Esophagus muscularis mucosa (tissue), 4 donors: ENCODE results near the gene STIMATE. TPM values are rescaled to one million over a fixed set of nuclear protein-coding genes. Genes with fewer than 3 reads are reported as not detected.

Experiments used
- DNase-seq: peaks from one replicate; pipeline ENCODE4 v3.0.0-alpha.2; 2017; ENCODE audit errors: extremely low spot score
- H3K27ac ChIP-seq, 4 donors: fragments of 200-600 bp; sonication (generic); replicated peaks in 1 of 4; 1 replicate in 3 of 4; 2 replicates in 1 of 4; pipeline ENCODE4 v1.5.1; 2016 to 2019; ENCODE audit warnings: mild to moderate bottlenecking in 1 of 4
- H3K27me3 ChIP-seq, 4 donors: fragments of 200-600 bp; sonication (generic); one replicate each; pipeline versions ENCODE4 v1.5.1 to v1.6.0; 2016 to 2019
- H3K36me3 ChIP-seq, 4 donors: fragments of 200-600 bp; sonication (generic); one replicate each; pipeline ENCODE4 v1.5.1; 2016 to 2019
- H3K4me1 ChIP-seq, 4 donors: fragments of 200-600 bp; sonication (generic); one replicate each; pipeline ENCODE4 v1.5.1; 2016 to 2019
- H3K4me3 ChIP-seq, 4 donors: fragments of 200-600 bp; sonication (generic); 1 replicate in 2 of 4; 2 replicates in 2 of 4; pipeline ENCODE4 v1.5.1; 2016 to 2019; ENCODE audit warnings: mild to moderate bottlenecking in 4 of 4, moderate library complexity in 1 of 4
- H3K9me3 ChIP-seq, 4 donors: fragments of 200-600 bp; sonication (generic); 1 replicate in 3 of 4; 2 replicates in 1 of 4; pipeline ENCODE4 v1.5.1; 2016 to 2019
- EP300 ChIP-seq: sonication (generic); formaldehyde crosslinking; IDR thresholded peaks from one replicate; pipeline ENCODE4 v1.6.1; 2017; ENCODE audit warnings: antibody characterized with exemption
- POLR2A ChIP-seq: fragments of 450-650 bp; IDR thresholded peaks from one replicate; pipeline ENCODE4 v1.6.1; 2017; ENCODE audit warnings: antibody characterized with exemption, moderate library complexity, mild to moderate bottlenecking, low read depth
- POLR2AphosphoS5 ChIP-seq, 2 donors: sonication (generic); formaldehyde crosslinking; IDR thresholded peaks; one replicate each; pipeline ENCODE4 v1.6.1; 2017; ENCODE audit warnings: antibody characterized with exemption in 2 of 2
- WGBS: methylation state at CpG from one replicate; pipeline ENCODE4 v1.1.5; 2018; 5-methylcytosine and 5-hydroxymethylcytosine counted together
- intact Hi-C: fragments of 100-400 bp; cut with DNase I; formaldehyde crosslinking; loops from one replicate; pipeline ENCODE4 v1.15.1; 2023
- total RNA-seq, 4 donors: library from RNA; depleted of rRNA; stranded (reverse); fragments of >200 nt; gene quantifications; one replicate each; pipeline versions ENCODE4 v1.1.0 to v1.2.1, GENCODE V29; 2016
- TF ChIP-seq, protein P1 (sequence below), 3 experiments: fragments of 200-600 bp in 2 of 3; fragments of 450-650 bp in 1 of 3; sonication (generic) in 2 of 3; IDR thresholded peaks; one replicate each; pipeline ENCODE4 v1.5.1; 2017 to 2019; ENCODE audit warnings: antibody characterized with exemption in 3 of 3, mild to moderate bottlenecking in 2 of 3, moderate library complexity in 1 of 3

The STIMATE gene
- total RNA-seq, 4 donors from 2014 or later = 10.4 to 23.6 (median 14.7) TPM

GRCh38 chr3:52873433-52874159 is 23.8 kb downstream of the STIMATE start:
- TF ChIP-seq, protein P1, sequence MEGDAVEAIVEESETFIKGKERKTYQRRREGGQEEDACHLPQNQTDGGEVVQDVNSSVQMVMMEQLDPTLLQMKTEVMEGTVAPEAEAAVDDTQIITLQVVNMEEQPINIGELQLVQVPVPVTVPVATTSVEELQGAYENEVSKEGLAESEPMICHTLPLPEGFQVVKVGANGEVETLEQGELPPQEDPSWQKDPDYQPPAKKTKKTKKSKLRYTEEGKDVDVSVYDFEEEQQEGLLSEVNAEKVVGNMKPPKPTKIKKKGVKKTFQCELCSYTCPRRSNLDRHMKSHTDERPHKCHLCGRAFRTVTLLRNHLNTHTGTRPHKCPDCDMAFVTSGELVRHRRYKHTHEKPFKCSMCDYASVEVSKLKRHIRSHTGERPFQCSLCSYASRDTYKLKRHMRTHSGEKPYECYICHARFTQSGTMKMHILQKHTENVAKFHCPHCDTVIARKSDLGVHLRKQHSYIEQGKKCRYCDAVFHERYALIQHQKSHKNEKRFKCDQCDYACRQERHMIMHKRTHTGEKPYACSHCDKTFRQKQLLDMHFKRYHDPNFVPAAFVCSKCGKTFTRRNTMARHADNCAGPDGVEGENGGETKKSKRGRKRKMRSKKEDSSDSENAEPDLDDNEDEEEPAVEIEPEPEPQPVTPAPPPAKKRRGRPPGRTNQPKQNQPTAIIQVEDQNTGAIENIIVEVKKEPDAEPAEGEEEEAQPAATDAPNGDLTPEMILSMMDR (IDR thresholded peaks at IDR 0.05) = no peak
- TF ChIP-seq EP300 (no peak), POLR2A (no peak)
- Histone ChIP-seq H3K27ac (no peak overlapping the region), H3K9me3 (no peaks in the 10 kb centered on the region), H3K4me1 (peaks cover 3 to 15% (median 9%) of the 10 kb centered on the region in 4 donors), H3K27me3 (no peaks in the 10 kb centered on the region), H3K4me3 (no peak overlapping the region), H3K36me3 (no peaks in the 10 kb centered on the region)
- intact Hi-C loops = no loop called here
- DNase-seq = no peak
- WGBS = 61% methylated on average over 8 of the region's 8 CpGs

DNA sequence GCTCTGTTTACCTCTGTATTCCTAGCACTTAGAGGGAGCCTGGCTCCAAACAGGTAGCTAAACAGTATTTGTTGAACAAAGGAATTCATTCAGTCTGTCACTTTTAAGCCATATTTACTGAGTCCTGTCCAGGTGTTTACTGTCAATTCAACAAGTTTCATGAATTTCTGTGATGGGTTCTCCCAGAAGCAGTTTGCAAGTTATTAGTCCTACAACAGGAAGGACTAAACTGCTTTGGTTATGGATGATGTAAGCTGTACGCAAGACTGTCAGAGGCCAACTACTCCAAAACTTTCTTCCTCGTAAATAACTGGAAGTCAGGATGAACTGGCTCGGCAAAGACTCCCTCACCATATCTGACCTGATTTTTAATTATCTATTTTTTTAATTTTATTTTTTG is 25.1 kb downstream of the STIMATE start:
- WGBS = 97% methylated on average over 3 of the region's 3 CpGs
- no peak overlapping the region for H3K4me3 ChIP-seq
- no peaks in the 10 kb centered on the region for H3K36me3 ChIP-seq
- H3K27me3 ChIP-seq = no peaks in the 10 kb centered on the region
- no peaks in the 10 kb centered on the region for H3K9me3 ChIP-seq
- peaks cover 3 to 15% (median 9%) of the 10 kb centered on the region in 4 donors for H3K4me1 ChIP-seq
- no peak for DNase-seq
- intact Hi-C loops = no loop called here
- no peak for TF ChIP-seq EP300
- TF ChIP-seq POLR2A = no peak
- TF ChIP-seq POLR2AphosphoS5 (IDR thresholded peaks at IDR 0.05) = no peak
- H3K27ac ChIP-seq = no peak overlapping the region

DNA sequence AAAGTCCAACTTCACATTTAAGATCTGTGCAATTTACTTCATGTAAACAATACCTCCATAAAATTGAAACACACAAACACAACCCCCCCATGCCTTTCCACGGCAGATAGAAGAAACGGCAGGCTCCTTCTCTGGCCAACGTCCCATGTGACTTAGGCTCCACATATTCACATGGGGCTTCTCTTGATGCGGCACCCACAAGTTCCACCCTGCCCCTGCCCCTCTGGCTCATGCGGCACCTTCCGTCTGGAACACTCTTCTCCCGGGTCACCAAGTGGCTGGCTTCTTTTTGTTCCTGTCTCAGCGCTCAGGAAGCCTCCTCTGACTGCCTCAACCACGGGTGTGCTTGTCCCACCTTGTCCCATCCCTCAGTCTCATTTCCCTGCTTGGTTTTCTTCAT is 25.6 kb downstream of the STIMATE start:
- Histone ChIP-seq H3K9me3 (no peaks in the 10 kb centered on the region), H3K27ac (no peak overlapping the region), H3K4me3 (no peak overlapping the region), H3K27me3 (no peaks in the 10 kb centered on the region), H3K4me1 (peaks cover 3 to 15% (median 9%) of the 10 kb centered on the region in 4 donors), H3K36me3 (no peaks in the 10 kb centered on the region)
- TF ChIP-seq, protein P1 (IDR thresholded peaks at IDR 0.05) = no peak
- TF ChIP-seq POLR2AphosphoS5 (IDR thresholded peaks at IDR 0.05) (no peak), POLR2A (no peak), EP300 (no peak)
- intact Hi-C loops = no loop called here
- no peak for DNase-seq
- WGBS = 84% methylated on average over 9 of the region's 9 CpGs

- Histone ChIP-seq H3K36me3 (no peaks in the 10 kb centered on the region), H3K27me3 (no peaks in the 10 kb centered on the region), H3K27ac (no peak overlapping the region), H3K4me3 (no peak overlapping the region), H3K4me1 (peaks cover 0 to 10% (median 9%) of the 10 kb centered on the region in 4 donors), H3K9me3 (no peaks in the 10 kb centered on the region)
- intact Hi-C loops = no loop called here
- TF ChIP-seq, protein P1 (IDR thresholded peaks at IDR 0.05) = no peak
- TF ChIP-seq POLR2A = no peak
- no peak for TF ChIP-seq EP300
- TF ChIP-seq POLR2AphosphoS5 (IDR thresholded peaks at IDR 0.05) = no peak
- WGBS = 94% methylated on average over 8 of the region's 10 CpGs
- no peak for DNase-seq
Measured at GRCh38 chr3:52870471-52870870, 26.9 kb downstream of the STIMATE start.

DNA sequence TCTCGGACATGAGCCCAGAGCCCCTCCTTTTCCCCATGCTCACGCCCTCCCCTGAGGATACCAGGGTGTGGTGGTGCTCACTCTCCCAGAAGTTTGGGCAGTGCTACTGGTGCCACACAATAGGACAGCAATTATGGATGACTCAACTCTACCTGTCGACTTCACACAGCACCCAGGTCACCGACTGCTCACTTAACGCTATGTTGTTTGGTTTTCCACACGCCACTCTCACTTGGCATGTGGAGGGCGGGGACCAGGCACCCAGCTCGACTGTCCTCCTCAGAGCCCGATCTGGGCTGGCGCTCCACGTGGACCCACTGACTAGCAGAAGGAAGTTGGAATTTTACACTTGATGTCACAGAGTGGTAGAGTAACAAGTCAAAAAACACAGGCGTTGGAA is 30.9 kb downstream of the STIMATE start:
- no peak for DNase-seq
- TF ChIP-seq POLR2AphosphoS5 (IDR thresholded peaks at IDR 0.05) = no peak
- H3K27ac ChIP-seq = no peak overlapping the region
- intact Hi-C loops = no loop called here
- H3K27me3 ChIP-seq = no peaks in the 10 kb centered on the region
- no peak overlapping the region for H3K4me3 ChIP-seq
- 98% methylated on average over 12 of the region's 12 CpGs for WGBS
- peaks cover 0 to under 1% (median 0%) of the 10 kb centered on the region in 4 donors for H3K36me3 ChIP-seq
- no peaks in the 10 kb centered on the region for H3K9me3 ChIP-seq
- no peaks in the 10 kb centered on the region for H3K4me1 ChIP-seq
